NCI-H345 treated with DMSO at 0.1 percent for 48 hours (cell line): ENCODE data around the gene DDAH2.

Experiments used
- DNase-seq: peaks from one replicate; lab custom pipeline; 2025; ENCODE audit not compliant: unreplicated experiment; lab: John Stamatoyannopoulos, UW

The DDAH2 gene

DNA sequence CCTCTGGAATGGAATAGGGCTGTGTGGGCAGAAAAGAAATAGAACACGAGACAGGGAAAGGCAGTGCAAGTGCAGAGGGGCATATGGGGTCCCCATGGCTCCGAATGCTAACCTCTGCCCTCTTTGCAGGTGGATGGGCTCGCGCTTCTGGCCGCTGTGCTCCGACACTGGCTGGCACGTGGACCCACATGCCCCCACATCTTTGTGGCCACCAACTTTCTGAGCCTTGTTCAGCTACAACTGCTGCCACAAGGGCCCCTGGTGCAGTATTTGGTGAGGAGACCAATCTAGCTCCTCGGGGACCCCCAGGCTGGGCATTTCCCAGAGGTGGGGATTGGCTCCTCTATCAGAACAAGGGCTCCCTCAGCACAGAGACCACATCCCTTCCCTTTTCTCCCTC lies 32.2 kb upstream of the DDAH2 start:
- no peak for DNase-seq

DNA sequence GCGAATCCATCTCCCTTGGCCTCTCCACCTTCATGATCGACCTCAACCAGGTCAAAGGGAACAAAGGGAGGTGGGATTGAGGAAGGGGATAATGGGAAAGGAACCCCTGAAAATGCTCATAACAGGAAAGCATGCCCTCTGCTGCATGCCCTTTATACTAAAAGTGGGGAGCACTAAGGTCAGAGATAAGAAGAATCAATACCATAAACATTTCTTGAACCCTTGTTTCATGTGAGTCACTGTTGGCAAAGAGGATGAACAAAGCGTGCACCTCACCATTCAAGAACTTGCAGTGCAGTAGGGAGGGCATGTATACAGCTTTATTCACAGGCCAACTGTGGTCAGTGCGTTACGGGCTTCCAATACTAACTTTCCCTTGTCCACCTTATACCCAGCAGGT lies 31.7 kb upstream of the DDAH2 start:
- no peak for DNase-seq

DNA sequence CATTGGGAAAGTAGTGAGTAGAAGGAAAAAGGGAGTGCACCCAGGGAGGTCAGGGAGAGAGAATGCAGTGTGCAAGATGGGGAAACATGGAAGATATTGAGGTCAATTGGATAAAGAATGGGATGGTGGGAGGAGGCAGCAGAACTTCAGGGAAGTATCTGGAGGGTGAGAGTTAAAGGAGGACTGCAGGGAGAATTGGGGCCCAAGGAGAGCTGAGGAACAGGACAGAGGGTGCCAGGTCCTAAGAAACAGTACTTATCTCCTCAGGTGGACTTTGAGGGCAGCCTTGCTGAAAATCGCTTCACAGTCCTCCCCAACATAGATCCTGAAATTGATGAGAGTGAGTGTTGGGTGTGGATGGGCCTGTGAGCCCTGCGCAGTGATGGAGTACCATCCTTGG lies 29.2 kb upstream of the DDAH2 start:
- no peak for DNase-seq

DNA sequence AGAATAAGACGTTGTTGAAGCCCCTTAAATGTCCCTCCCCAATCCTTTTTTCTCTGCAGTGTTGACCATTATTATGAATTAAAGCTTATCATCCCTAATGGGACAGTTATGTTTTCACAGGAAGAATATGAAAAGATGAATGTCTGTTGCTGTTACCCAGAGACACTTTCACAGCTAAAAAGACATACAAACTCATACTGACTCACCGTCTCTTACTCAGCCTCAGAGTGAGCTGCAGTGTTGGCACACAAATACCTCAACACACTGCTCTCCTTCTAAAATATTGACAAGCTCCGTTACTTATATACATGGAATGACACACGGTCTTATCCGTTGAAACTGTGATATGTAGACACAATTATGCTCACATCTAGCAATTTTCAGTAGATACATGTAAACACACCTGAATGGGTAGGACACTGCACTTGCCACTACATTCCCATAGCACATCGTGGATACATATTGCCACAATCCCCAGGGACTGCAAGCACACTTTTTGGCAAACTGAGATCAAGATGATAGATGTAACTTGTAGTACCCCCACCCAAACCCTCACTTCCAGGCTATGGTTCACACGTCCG lies 23.7 kb upstream of the DDAH2 start:
- no peak for DNase-seq

DNA sequence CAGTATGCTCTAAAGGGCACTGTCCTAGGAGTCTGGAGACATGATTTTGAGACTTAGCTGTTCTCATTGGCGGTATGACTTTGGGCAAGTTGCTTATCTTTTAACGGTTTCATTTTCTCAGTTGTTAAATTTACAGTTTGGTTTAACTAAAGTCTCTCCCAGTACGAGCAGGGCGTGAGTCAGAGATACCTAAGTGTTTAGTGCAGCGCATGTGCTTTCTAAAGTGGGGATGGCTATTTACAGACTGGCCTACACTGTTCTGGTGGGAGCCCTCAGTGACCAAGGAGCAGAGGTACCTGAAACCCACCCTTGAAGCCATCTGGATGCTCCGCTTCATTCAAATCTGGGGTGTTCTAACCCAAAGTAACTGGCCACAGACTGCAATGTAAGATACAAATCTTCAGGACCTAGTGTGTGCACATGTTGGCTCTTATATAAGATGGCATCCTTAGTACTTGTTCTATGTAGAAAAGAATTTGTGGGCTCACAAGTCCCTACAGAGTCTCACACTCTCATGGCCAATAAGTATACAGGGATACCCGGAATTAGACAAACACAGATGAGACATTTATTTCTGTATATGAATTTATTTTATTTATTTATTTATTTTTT lies 21.4 kb upstream of the DDAH2 start:
- DNase-seq, result no peak

GRCh38 chr6:31749301-31750036 lies 20.4 kb upstream of the DDAH2 start:
- DNase-seq, result no peak

GRCh38 chr6:31744422-31744821 lies 15.3 kb upstream of the DDAH2 start:
- no peak for DNase-seq

- no peak for DNase-seq
These were observed 13.8 kb upstream of the DDAH2 start for GRCh38 chr6:31742894-31743293.

- DNase-seq, result no peak
These were observed 12.7 kb upstream of the DDAH2 start for GRCh38 chr6:31741815-31742214.

- no peak for DNase-seq
These were observed 11.5 kb upstream of the DDAH2 start for GRCh38 chr6:31740397-31741223.

GRCh38 chr6:31739639-31740396 lies 10.7 kb upstream of the DDAH2 start, which contains the start of gene MSH5:
TSS of gene MSH5 (plus strand) at chr6:31740005. CDS start at chr6:31740467, 462 bp downstream.
- peak; percentile 99 for DNase-seq

- DNase-seq, result peak; percentile 87
These were observed 9.2 kb upstream of the DDAH2 start for GRCh38 chr6:31737991-31738979.

DNA sequence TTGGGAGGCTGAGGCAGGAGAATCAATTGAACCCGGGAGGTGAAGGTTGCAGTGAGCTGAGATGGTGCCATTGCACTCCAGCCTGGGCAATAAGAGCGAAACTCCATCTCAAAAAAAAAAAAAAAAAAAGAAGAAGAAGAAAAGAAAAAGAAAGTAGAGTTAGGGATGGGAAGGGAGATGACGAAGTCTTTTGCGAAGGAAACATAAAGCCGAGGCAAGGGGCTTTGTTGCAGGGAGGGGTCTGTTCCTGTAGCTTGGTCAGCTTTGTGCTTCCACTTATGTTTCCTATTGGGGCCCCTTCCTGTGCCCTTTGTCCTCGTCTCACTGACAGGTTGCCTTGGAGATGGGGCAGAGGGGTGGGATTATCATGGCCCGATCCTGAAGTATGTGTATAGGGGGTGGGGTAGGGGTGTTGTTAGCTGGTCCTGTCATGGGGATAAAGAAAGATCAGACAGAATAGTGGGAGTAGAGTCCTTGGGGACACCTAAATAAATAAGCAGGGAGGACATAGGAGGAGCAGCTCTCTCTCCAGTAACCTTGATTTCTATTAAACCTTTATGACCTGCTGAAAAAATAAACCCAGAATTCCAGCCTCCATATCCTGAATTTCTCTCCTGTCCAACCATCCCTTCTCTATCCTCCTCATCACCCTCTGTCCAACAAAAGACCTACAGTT lies 8.4 kb upstream of the DDAH2 start:
- DNase-seq, result peak; percentile 58

DNA sequence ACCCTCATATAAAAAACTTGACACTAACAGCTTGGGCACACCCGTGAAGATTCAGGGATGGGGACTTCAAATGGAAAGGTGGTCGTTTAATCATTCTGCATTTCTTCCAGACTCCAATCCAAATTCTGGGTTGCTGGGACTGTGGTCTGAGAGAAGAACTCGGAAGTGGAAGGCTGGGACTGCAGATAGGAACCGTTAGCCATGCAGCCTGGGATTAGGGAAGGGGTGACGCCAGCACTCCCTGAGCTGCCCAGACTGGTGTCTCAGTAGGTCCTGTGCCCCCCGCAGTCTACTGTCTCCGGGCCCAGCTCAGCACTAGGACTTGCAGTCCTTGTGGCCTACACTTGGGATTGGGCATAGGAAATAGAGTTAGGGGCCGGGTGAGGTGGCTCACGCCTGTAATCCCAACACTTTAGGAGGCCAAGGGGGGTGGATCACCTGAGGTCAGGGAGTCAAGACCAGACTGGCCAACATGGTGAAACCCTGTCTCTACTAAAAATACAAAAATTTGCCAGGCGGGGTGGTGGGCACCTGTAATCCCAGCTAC lies 7.7 kb upstream of the DDAH2 start:
- DNase-seq, result no peak

GRCh38 chr6:31736021-31736767 lies 7.1 kb upstream of the DDAH2 start, which contains the start of gene CLIC1:
TSS of gene CLIC1 (minus strand) at chr6:31736530. CDS start at chr6:31736300, 230 bp downstream.
- peak; percentile 59 for DNase-seq

DNA sequence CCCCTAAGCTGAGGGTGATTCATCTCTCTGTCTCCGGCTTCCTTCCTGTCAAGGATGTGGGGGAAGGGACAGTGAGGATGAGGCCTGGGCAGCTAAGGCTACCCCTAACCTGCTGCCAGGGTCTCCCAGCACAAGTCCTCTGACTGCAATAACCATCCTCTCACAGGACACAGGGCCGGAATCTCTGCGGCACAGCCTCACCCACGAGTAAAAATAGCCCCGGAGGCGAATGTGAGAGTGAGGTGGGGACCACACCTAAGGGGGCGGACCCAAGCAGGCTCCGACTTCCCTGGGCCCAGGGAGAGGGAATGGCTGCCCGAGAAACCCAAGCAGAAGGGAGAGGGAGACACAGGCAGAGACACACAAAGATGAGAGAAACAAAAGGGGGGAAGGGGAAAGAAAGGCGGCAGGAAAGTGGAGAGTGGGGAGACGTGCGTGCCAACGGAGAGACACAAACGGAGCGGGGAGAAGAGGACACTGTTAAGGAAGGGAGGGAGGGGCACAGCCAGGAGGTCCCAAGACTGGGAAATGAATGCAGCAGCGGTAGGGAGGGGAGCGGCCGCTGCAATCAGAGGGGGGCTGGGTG lies 5.8 kb upstream of the DDAH2 start:
- no peak for DNase-seq

DNA sequence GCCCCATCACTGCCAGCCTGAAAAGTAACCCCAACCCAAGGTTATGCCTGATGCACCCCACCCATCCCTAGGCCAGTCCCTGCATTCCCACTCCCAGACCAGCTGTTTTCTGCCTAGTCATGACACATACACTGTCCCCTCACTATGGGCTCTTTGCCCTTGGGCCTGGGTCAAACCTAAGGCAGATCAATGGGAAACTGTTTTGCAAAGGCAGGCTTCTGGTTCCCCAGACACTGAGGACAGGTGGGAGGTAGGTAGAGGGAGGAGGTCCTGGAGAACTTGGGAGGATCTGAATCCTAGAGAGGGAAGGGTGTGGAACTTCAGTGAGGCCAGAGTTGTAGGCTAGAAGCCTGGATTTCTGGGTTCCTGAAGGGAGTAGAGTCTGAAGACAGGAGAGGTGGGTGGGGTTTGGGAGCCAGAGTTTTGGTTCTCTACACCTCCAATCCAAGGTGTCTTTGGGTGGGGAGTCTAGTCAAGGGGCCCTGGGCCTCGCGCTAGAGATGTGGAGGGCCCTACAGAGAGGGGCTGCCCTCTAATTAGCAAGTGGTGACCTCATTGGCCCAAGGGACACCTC lies 5.2 kb upstream of the DDAH2 start:
- no peak for DNase-seq
